Measurements from ENCODE around the gene NOXO1. TPM values are rescaled to one million over a fixed set of nuclear protein-coding genes. Genes with fewer than 3 reads are reported as not detected.

Gene NOXO1
- total and polyA plus RNA-seq, 9 of the 15 experiments (the other 6 are each of a cell fraction or from before 2014, with no cell fraction given) = not detected

DNA sequence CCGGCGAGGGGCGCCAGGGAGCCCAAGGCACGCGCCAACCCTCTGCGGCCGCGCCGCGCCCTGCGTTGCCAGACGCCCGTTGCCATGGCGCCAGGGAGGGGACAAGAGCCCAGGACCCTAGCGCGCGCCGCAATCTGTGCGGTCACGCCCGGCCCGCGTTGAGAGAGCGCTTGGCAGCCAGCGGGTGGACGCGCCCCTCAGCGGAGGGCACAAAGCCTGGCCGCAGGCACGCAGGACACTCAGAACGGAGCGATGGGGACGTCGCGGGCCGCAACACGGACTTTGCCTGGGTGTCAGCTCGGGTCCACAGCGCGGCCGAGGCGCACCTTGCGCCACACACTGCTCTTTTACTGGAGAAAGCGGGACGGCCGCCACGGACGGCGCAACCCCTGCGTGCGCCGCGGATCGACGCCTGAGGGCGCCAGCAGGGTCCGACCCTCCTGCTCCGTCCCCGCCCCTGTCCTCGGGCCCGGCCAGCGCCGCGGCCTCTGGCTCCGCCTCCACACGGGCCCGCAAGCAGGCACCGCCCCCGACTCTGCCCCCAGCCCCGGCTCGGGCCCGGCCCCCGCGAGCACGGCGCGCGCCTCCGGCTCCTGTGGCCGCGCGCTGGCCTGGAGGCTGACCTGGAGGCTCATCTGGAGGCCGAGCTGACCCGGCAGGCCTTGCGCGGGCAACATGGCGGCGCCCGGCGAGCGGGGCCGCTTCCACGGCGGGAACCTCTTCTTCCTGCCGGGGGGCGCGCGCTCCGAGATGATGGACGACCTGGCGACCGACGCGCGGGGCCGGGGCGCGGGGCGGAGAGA lies 2.5 kb upstream of the NOXO1 start, which contains the start of gene GFER (continued):
- TF ChIP-seq, protein P1, sequence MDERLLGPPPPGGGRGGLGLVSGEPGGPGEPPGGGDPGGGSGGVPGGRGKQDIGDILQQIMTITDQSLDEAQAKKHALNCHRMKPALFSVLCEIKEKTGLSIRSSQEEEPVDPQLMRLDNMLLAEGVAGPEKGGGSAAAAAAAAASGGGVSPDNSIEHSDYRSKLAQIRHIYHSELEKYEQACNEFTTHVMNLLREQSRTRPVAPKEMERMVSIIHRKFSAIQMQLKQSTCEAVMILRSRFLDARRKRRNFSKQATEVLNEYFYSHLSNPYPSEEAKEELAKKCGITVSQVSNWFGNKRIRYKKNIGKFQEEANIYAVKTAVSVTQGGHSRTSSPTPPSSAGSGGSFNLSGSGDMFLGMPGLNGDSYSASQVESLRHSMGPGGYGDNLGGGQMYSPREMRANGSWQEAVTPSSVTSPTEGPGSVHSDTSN (CRISPR knock-in tag; IDR thresholded peaks at IDR 0.05; ENCODE audit: low read depth) = no peak
- TF ChIP-seq, protein P1 (tag; conservative IDR thresholded peaks at IDR 0.05; ENCODE audit: low read depth) = no peak
- TF ChIP-seq, protein P2, sequence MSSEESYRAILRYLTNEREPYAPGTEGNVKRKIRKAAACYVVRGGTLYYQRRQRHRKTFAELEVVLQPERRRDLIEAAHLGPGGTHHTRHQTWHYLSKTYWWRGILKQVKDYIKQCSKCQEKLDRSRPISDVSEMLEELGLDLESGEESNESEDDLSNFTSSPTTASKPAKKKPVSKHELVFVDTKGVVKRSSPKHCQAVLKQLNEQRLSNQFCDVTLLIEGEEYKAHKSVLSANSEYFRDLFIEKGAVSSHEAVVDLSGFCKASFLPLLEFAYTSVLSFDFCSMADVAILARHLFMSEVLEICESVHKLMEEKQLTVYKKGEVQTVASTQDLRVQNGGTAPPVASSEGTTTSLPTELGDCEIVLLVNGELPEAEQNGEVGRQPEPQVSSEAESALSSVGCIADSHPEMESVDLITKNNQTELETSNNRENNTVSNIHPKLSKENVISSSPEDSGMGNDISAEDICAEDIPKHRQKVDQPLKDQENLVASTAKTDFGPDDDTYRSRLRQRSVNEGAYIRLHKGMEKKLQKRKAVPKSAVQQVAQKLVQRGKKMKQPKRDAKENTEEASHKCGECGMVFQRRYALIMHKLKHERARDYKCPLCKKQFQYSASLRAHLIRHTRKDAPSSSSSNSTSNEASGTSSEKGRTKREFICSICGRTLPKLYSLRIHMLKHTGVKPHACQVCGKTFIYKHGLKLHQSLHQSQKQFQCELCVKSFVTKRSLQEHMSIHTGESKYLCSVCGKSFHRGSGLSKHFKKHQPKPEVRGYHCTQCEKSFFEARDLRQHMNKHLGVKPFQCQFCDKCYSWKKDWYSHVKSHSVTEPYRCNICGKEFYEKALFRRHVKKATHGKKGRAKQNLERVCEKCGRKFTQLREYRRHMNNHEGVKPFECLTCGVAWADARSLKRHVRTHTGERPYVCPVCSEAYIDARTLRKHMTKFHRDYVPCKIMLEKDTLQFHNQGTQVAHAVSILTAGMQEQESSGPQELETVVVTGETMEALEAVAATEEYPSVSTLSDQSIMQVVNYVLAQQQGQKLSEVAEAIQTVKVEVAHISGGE (CRISPR knock-in tag; IDR thresholded peaks at IDR 0.05) = peak in 1 of 3 experiments; percentile 82; a peak in 3 of 6 replicates
- TF ChIP-seq HLTF (IDR thresholded peaks at IDR 0.05) = no peak
- TF ChIP-seq ZNF445 (CRISPR knock-in tag; IDR thresholded peaks at IDR 0.05; ENCODE audit: low read depth) = no peak
- peak; percentile 44; the same call in 1 of the 2 replicates for TF ChIP-seq SOX6 (IDR thresholded peaks at IDR 0.05)
- no peak for TF ChIP-seq NFYB (IDR thresholded peaks at IDR 0.05; ENCODE audit: extremely low read depth, insufficient read length)
- TF ChIP-seq, protein P3, sequence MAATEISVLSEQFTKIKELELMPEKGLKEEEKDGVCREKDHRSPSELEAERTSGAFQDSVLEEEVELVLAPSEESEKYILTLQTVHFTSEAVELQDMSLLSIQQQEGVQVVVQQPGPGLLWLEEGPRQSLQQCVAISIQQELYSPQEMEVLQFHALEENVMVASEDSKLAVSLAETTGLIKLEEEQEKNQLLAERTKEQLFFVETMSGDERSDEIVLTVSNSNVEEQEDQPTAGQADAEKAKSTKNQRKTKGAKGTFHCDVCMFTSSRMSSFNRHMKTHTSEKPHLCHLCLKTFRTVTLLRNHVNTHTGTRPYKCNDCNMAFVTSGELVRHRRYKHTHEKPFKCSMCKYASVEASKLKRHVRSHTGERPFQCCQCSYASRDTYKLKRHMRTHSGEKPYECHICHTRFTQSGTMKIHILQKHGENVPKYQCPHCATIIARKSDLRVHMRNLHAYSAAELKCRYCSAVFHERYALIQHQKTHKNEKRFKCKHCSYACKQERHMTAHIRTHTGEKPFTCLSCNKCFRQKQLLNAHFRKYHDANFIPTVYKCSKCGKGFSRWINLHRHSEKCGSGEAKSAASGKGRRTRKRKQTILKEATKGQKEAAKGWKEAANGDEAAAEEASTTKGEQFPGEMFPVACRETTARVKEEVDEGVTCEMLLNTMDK (IDR thresholded peaks at IDR 0.05; ENCODE audit: borderline replicate concordance, insufficient read depth, low read depth, low read length, poor library complexity, severe bottlenecking) = peak; percentile 70
- TF ChIP-seq DIDO1 (tag; IDR thresholded peaks at IDR 0.05; ENCODE audit: low read depth) = no peak
- TF ChIP-seq STAG1 (CRISPR knock-in tag; IDR thresholded peaks at IDR 0.05; ENCODE audit: borderline replicate concordance) = no peak
- TF ChIP-seq, protein P4, sequence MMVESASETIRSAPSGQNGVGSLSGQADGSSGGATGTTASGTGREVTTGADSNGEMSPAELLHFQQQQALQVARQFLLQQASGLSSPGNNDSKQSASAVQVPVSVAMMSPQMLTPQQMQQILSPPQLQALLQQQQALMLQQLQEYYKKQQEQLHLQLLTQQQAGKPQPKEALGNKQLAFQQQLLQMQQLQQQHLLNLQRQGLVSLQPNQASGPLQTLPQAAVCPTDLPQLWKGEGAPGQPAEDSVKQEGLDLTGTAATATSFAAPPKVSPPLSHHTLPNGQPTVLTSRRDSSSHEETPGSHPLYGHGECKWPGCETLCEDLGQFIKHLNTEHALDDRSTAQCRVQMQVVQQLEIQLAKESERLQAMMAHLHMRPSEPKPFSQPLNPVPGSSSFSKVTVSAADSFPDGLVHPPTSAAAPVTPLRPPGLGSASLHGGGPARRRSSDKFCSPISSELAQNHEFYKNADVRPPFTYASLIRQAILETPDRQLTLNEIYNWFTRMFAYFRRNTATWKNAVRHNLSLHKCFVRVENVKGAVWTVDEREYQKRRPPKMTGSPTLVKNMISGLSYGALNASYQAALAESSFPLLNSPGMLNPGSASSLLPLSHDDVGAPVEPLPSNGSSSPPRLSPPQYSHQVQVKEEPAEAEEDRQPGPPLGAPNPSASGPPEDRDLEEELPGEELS (CRISPR knock-in tag; IDR thresholded peaks at IDR 0.05; ENCODE audit: borderline replicate concordance) = 0 out of 2 replicates have a peak, but pooled peaks have one; percentile 41
- no peak for TF ChIP-seq ZNF57 (CRISPR knock-in tag; IDR thresholded peaks at IDR 0.05)

Measured in K562 (cell line).